H1 (cell line): ENCODE data around the gene YOD1. TPM values are rescaled to one million over a fixed set of nuclear protein-coding genes. Genes with fewer than 3 reads are reported as not detected.

ENCODE experiments used
- CTCF ChIA-PET: fragments of 300-600 bp; sonication (Branson Sonifier 250); formaldehyde crosslinking; loops from one replicate; lab custom pipeline; 2021; ENCODE audit not compliant: partially characterized antibody; lab: Charles Lee
- POLR2A ChIA-PET: fragments of 300-600 bp; sonication (Branson Sonifier 250); formaldehyde crosslinking; loops from one replicate; lab custom pipeline; 2021; ENCODE audit warnings: inconsistent platforms; ENCODE audit not compliant: partially characterized antibody; lab: Charles Lee
- DNase-seq, 2 experiments: peaks; one replicate each; pipeline versions ENCODE4 v3.0.0 to v3.0.0-alpha.2; 2010 to 2022; ENCODE audit warnings: low spot score in 2 of 2, low read depth in 1 of 2, mixed read lengths in 1 of 2
- FAIRE-seq: peaks from 2 replicates; lab custom pipeline; 2011; peaks lifted over from hg19 to GRCh38; lab: Jason Lieb, UNC
- H2AFZ ChIP-seq: 2 replicates; pipeline ENCODE4 v1.8.1; 2012; ENCODE audit warnings: low read length, inconsistent platforms
- H2AK5ac ChIP-seq: 2 replicates; pipeline ENCODE4 v1.6.1; 2013; ENCODE audit warnings: low read depth, low read length
- H2BK120ac ChIP-seq: replicated peaks from 2 replicates; pipeline ENCODE3; 2013; ENCODE audit warnings: low read depth, low read length, inconsistent platforms
- H2BK12ac ChIP-seq: 2 replicates; pipeline ENCODE4 v1.6.1; 2013; ENCODE audit warnings: low read depth, low read length
- H2BK15ac ChIP-seq: 2 replicates; pipeline ENCODE4 v1.6.1; 2013; ENCODE audit warnings: low read length
- H2BK20ac ChIP-seq: 2 replicates; pipeline ENCODE4 v1.6.1; 2013; ENCODE audit warnings: low read length
- H2BK5ac ChIP-seq: 2 replicates; pipeline ENCODE4 v1.6.1; 2013; ENCODE audit warnings: low read depth, low read length
- H3K14ac ChIP-seq: 2 replicates; pipeline ENCODE4 v1.6.1; 2013; ENCODE audit warnings: inconsistent platforms; ENCODE audit not compliant: insufficient read length
- H3K18ac ChIP-seq: 2 replicates; pipeline ENCODE4 v1.6.1; 2013; ENCODE audit warnings: low read length; ENCODE audit errors: extremely low read depth
- H3K23ac ChIP-seq: 2 replicates; pipeline ENCODE4 v1.6.1; 2013; ENCODE audit warnings: inconsistent platforms; ENCODE audit not compliant: insufficient read length
- H3K23me2 ChIP-seq: 2 replicates; pipeline ENCODE4 v1.6.1; 2013; ENCODE audit warnings: low read depth, low read length
- H3K27ac ChIP-seq: 2 replicates; pipeline ENCODE4 v1.6.1; 2011; ENCODE audit warnings: low read depth, low read length, inconsistent platforms
- H3K27me3 ChIP-seq, 4 experiments: replicated peaks in 1 of 4; 1 replicate in 1 of 4; 2 replicates in 3 of 4; pipeline versions ENCODE4 v1.6.1 to v1.8.1; 2011 to 2013; ENCODE audit warnings: low read length in 3 of 4, mild to moderate bottlenecking in 3 of 4, inconsistent platforms in 2 of 4, mixed read lengths in 2 of 4, moderate library complexity in 1 of 4; ENCODE audit not compliant: control insufficient read depth in 3 of 4, insufficient read depth in 3 of 4; ENCODE audit errors: extremely low read depth in 1 of 4
- H3K36me3 ChIP-seq, 4 experiments: 2 replicates each; pipeline versions ENCODE4 v1.6.1 to v1.8.1; 2011 to 2013; ENCODE audit warnings: mild to moderate bottlenecking in 4 of 4, low read length in 3 of 4, moderate library complexity in 2 of 4, control low read depth in 1 of 4, inconsistent platforms in 1 of 4; ENCODE audit not compliant: insufficient read depth in 4 of 4, control insufficient read depth in 2 of 4
- H3K4ac ChIP-seq: replicated peaks from 2 replicates; pipeline ENCODE3; 2013; ENCODE audit warnings: low read length, low read depth, mixed read lengths, inconsistent platforms; ENCODE audit not compliant: insufficient read length
- H3K4me1 ChIP-seq, 4 experiments: replicated peaks in 1 of 4; 1 replicate in 1 of 4; 2 replicates in 3 of 4; pipeline versions ENCODE4 v1.6.1 to v1.8.1; 2011 to 2013; ENCODE audit warnings: low read length in 3 of 4, inconsistent platforms in 2 of 4, mixed read lengths in 1 of 4; ENCODE audit not compliant: insufficient read depth in 4 of 4, control insufficient read depth in 3 of 4
- H3K4me2 ChIP-seq, 2 experiments: 2 replicates each; pipeline versions ENCODE4 v1.6.1 to v1.8.1; 2011 to 2013; ENCODE audit warnings: low read depth in 2 of 2, low read length in 2 of 2, control low read depth in 1 of 2, inconsistent platforms in 1 of 2, mild to moderate bottlenecking in 1 of 2; ENCODE audit not compliant: insufficient read depth in 1 of 2
- H3K4me3 ChIP-seq, 4 experiments: fragments of 200-600, 300-600 bp in 1 of 4; sonication (generic), shearing (Covaris generic), sonication (Bioruptor Twin) in 1 of 4; 2 replicates each; pipeline versions ENCODE4 v1.5.1 to v1.8.1; 2011 to 2016; ENCODE audit warnings: low read length in 4 of 4, low read depth in 3 of 4, control low read depth in 2 of 4, inconsistent platforms in 2 of 4, mild to moderate bottlenecking in 2 of 4, mixed read lengths in 1 of 4, moderate library complexity in 1 of 4; ENCODE audit not compliant: insufficient read depth in 2 of 4; ENCODE audit errors: extremely low read depth in 1 of 4
- H3K56ac ChIP-seq: replicated peaks from 2 replicates; pipeline ENCODE3; 2013; ENCODE audit warnings: low read depth, mild to moderate bottlenecking, mixed read lengths, low read length, inconsistent platforms; ENCODE audit not compliant: insufficient read length
- H3K79me1 ChIP-seq: 2 replicates; pipeline ENCODE4 v1.6.1; 2013; ENCODE audit warnings: low read depth, low read length, control low read depth
- H3K79me2 ChIP-seq, 2 experiments: 2 replicates each; pipeline versions ENCODE4 v1.6.1 to v1.8.1; 2012 to 2013; ENCODE audit warnings: low read length in 2 of 2, mild to moderate bottlenecking in 2 of 2, inconsistent platforms in 1 of 2; ENCODE audit not compliant: insufficient read depth in 2 of 2, control insufficient read depth in 1 of 2
- H3K9ac ChIP-seq, 4 experiments: replicated peaks in 1 of 4; 1 replicate in 1 of 4; 2 replicates in 3 of 4; pipeline versions ENCODE4 v1.6.1 to v1.8.1; 2011 to 2013; ENCODE audit warnings: low read depth in 3 of 4, low read length in 3 of 4, control low read depth in 2 of 4, mild to moderate bottlenecking in 2 of 4, moderate library complexity in 2 of 4, inconsistent platforms in 1 of 4; ENCODE audit errors: extremely low read depth in 1 of 4
- H3K9me3 ChIP-seq, 2 experiments: 2 replicates each; pipeline versions ENCODE4 v1.6.1 to v1.8.1; 2012 to 2013; ENCODE audit warnings: mild to moderate bottlenecking in 2 of 2, moderate library complexity in 2 of 2, control low read depth in 1 of 2, inconsistent platforms in 1 of 2, low read depth in 1 of 2, low read length in 1 of 2, mixed read lengths in 1 of 2; ENCODE audit not compliant: insufficient read depth in 2 of 2
- H4K20me1 ChIP-seq, 2 experiments: replicated peaks in 1 of 2; 2 replicates each; pipeline versions ENCODE3 to v1.8.1; 2011 to 2013; ENCODE audit warnings: inconsistent platforms in 2 of 2, low read length in 2 of 2, mild to moderate bottlenecking in 1 of 2; ENCODE audit not compliant: insufficient read depth in 2 of 2, control insufficient read depth in 1 of 2
- H4K5ac ChIP-seq: 2 replicates; pipeline ENCODE4 v1.6.1; 2013; ENCODE audit warnings: low read length, low read depth, mixed read lengths, inconsistent platforms; ENCODE audit not compliant: insufficient read length
- H4K8ac ChIP-seq: 2 replicates; pipeline ENCODE4 v1.8.0; 2013; ENCODE audit warnings: mild to moderate bottlenecking, moderate library complexity, low read length, inconsistent platforms; ENCODE audit not compliant: insufficient read depth; ENCODE audit errors: extremely low read depth
- H4K91ac ChIP-seq: replicated peaks from 2 replicates; pipeline ENCODE3; 2013; ENCODE audit warnings: low read length, mixed read lengths, inconsistent platforms; ENCODE audit not compliant: insufficient read length
- BCL11A ChIP-seq, 2 experiments: IDR thresholded peaks; one replicate each; pipeline ENCODE4 v1.6.1; 2011; ENCODE audit warnings: low read depth in 2 of 2, low read length in 2 of 2, mild to moderate bottlenecking in 2 of 2
- CHD2 ChIP-seq: IDR thresholded peaks from 2 replicates; pipeline ENCODE4 v1.6.1; 2012; ENCODE audit warnings: low read length, improper control_type of control experiment
- EGR1 ChIP-seq: IDR thresholded peaks from 2 replicates; pipeline ENCODE4 v1.6.1; 2011; ENCODE audit warnings: low read depth, low read length, borderline replicate concordance
- GABPA ChIP-seq: IDR thresholded peaks from 2 replicates; pipeline ENCODE4 v1.6.1; 2011; ENCODE audit warnings: mild to moderate bottlenecking, low read length, moderate library complexity, borderline replicate concordance; ENCODE audit not compliant: insufficient read depth
- NANOG ChIP-seq: IDR thresholded peaks from 2 replicates; pipeline ENCODE4 v1.6.1; 2011; ENCODE audit warnings: low read length, low read depth, mild to moderate bottlenecking, inconsistent platforms; ENCODE audit not compliant: insufficient read depth, poor library complexity, severe bottlenecking
- RAD21 ChIP-seq, 2 experiments: IDR thresholded peaks in 1 of 2; conservative IDR thresholded peaks in 1 of 2; 2 replicates each; pipeline ENCODE4 v1.6.1; 2011; ENCODE audit warnings: low read depth in 2 of 2, low read length in 2 of 2, improper control_type of control experiment in 1 of 2, inconsistent platforms in 1 of 2, mild to moderate bottlenecking in 1 of 2, moderate library complexity in 1 of 2
- RBBP5 ChIP-seq: IDR thresholded peaks from 2 replicates; pipeline ENCODE4 v1.7.1; 2012; ENCODE audit warnings: low read depth, mild to moderate bottlenecking, inconsistent platforms, low read length, moderate library complexity, borderline replicate concordance
- TAF1 ChIP-seq: IDR thresholded peaks from 2 replicates; pipeline ENCODE4 v1.6.1; 2011; ENCODE audit warnings: mild to moderate bottlenecking, low read depth, low read length
- TBP ChIP-seq: IDR thresholded peaks from 2 replicates; pipeline ENCODE4 v1.6.1; 2011; ENCODE audit warnings: low read depth, low read length, improper control_type of control experiment
- WGBS, 2 experiments: shearing (Covaris generic) in 1 of 2; methylation state at CpG; one replicate each; pipeline versions ENCODE4 v1.1.6 to v1.1.7; 2013 to 2015; ENCODE audit warnings: low lambda C conversion rate in 2 of 2, mixed read lengths in 2 of 2, inconsistent platforms in 1 of 2, low coverage in 1 of 2, missing lambda C conversion rate in 1 of 2; ENCODE audit not compliant: insufficient replicate concordance in 2 of 2, insufficient coverage in 1 of 2, insufficient read length in 1 of 2; ENCODE audit errors: extremely low coverage in 1 of 2, missing lambda C conversion rate in 1 of 2; 5-methylcytosine and 5-hydroxymethylcytosine counted together
- polyA plus RNA-seq, 7 experiments: library from polyadenylated mRNA; depleted of rRNA in 3 of 7; stranded (reverse) in 5 of 7; unstranded in 2 of 7; fragments of >200 nt in 5 of 7; fragments of 200-250 nt in 2 of 7; gene quantifications; 1 replicate in 5 of 7; 2 replicates in 1 of 7; 4 replicates in 1 of 7; pipeline versions ENCODE4 v1.2.1 to v1.2.3, GENCODE V29; 2011 to 2013; ENCODE audit warnings: missing spikeins in 2 of 7, mixed read lengths in 2 of 7
- total RNA-seq: library from RNA; stranded (reverse); fragmentation: NEBNext Ultra II Directional; extraction: Animal tissue kit (Norgen Biotek cat#: 25700); gene quantifications from 2 replicates; pipeline ENCODE4 v1.2.1, GENCODE V29; 2021
- TF ChIP-seq, protein P1 (sequence below), 3 experiments: IDR thresholded peaks; 1 replicate in 2 of 3; 2 replicates in 1 of 3; pipeline versions ENCODE4 v1.5.1 to v1.6.1; 2011; ENCODE audit warnings: low read length in 3 of 3, mild to moderate bottlenecking in 3 of 3, inconsistent platforms in 2 of 3, low read depth in 1 of 3, moderate library complexity in 1 of 3; ENCODE audit not compliant: insufficient read depth in 1 of 3; ENCODE audit errors: control extremely low read depth in 1 of 3

The YOD1 gene
- total and polyA plus RNA-seq, 2 of the 8 experiments (the other 6 are each of a cell fraction or from before 2014, with no cell fraction given) = 1.9 to 11.8 TPM

DNA sequence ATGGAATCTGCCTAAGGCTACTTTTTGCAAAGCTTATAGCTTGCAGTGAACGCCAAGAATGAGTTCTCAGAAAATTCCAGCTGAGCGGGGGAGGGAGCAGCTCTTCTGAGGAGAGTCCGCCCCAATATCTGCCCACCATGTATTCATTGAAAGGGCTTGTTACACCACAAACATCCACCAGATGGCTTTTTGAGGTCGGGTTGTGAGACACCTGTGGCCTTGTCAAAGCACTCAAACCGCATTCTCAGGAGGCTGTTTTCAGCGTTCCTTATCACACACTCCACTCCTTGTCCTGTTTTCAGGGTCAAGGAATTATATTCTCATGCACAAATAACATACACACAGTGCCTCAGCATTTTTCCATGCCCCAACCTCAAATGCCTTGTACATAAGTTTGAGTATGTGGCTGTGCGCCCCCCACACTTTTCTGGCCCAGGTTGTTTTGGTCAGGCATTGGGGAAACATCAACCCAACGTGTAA is 33.7 kb upstream of the YOD1 start:
- Histone ChIP-seq H3K4ac (no peak overlapping the region), H3K4me2 (no peak overlapping the region), H3K9ac (no peak overlapping the region), H3K56ac (no peak overlapping the region), H3K23ac (no peak overlapping the region), H2BK20ac (no peak overlapping the region), H3K4me3 (no peak overlapping the region), H2BK120ac (no peak overlapping the region), H2AK5ac (no peak overlapping the region), H3K79me2 (no peaks in the 10 kb centered on the region), H2BK12ac (no peak overlapping the region), H4K8ac (no peak overlapping the region), H3K27ac (no peak overlapping the region), H3K36me3 (no peaks in the 10 kb centered on the region), H3K9me3 (no peaks in the 10 kb centered on the region), H3K18ac (no peak overlapping the region; the same call in 1 of the 2 replicates), H2AFZ (no peak overlapping the region; the same call in 1 of the 2 replicates), H3K14ac (no peak overlapping the region), H4K20me1 (no peaks in the 10 kb centered on the region), H2BK15ac (no peak overlapping the region), H4K5ac (no peak overlapping the region), H2BK5ac (no peak overlapping the region), H3K27me3 (no peaks in the 10 kb centered on the region), H3K23me2 (no peaks in the 10 kb centered on the region), H3K79me1 (no peaks in the 10 kb centered on the region), H4K91ac (no peak overlapping the region), H3K4me1 (peaks cover 0 to 3% (median 0%) of the 10 kb centered on the region in 4 experiments; a peak in 2 of 7 replicates)
- peak; percentile 27 to 57 for DNase-seq
- ChIA-PET CTCF (interaction anchor here (0.5 to 3.8 kb wide), 24 partner anchors 10 to 415 kb away, joined by 3 to 30 read pairs (median 4); partner anchors contain the start of gene PFKFB2), POLR2A (interaction anchor here (2.2 kb wide), 1 partner anchor 237 kb away, joined by 6 read pairs; the partner anchor contains the start of gene CD55)
- 35% methylated on average over 8 of the region's 8 CpGs; no CpG with 5 or more reads in 1 of the 2 experiments for WGBS, 2 experiments
- FAIRE-seq = peak; percentile 92
- 0 out of 2 replicates have a peak, but pooled peaks have one; percentile 24 for TF ChIP-seq EGR1
- TF ChIP-seq RBBP5 = no peak
- peak; percentile 26; the same call in 1 of the 2 replicates for TF ChIP-seq CHD2
- no peak for TF ChIP-seq NANOG
- TF ChIP-seq RAD21 (IDR thresholded peaks at IDR 0.05 in 1 of 2, conservative IDR thresholded peaks at IDR 0.05 in 1 of 2; ENCODE audit: low read depth in 2 of 2, low read length in 2 of 2) = peak; percentile 71 to 74
- no peak for TF ChIP-seq GABPA
- no peak for TF ChIP-seq TAF1
- TF ChIP-seq, protein P1, sequence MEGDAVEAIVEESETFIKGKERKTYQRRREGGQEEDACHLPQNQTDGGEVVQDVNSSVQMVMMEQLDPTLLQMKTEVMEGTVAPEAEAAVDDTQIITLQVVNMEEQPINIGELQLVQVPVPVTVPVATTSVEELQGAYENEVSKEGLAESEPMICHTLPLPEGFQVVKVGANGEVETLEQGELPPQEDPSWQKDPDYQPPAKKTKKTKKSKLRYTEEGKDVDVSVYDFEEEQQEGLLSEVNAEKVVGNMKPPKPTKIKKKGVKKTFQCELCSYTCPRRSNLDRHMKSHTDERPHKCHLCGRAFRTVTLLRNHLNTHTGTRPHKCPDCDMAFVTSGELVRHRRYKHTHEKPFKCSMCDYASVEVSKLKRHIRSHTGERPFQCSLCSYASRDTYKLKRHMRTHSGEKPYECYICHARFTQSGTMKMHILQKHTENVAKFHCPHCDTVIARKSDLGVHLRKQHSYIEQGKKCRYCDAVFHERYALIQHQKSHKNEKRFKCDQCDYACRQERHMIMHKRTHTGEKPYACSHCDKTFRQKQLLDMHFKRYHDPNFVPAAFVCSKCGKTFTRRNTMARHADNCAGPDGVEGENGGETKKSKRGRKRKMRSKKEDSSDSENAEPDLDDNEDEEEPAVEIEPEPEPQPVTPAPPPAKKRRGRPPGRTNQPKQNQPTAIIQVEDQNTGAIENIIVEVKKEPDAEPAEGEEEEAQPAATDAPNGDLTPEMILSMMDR (IDR thresholded peaks at IDR 0.05; ENCODE audit: control extremely low read depth in 1 of 3, insufficient read depth in 1 of 3, low read depth in 1 of 3, low read length in 3 of 3) = peak; percentile 39 to 72 (median 71)
- TF ChIP-seq TBP = no peak; the same call in 1 of the 2 replicates
- TF ChIP-seq BCL11A (IDR thresholded peaks at IDR 0.05; ENCODE audit: low read depth in 2 of 2, low read length in 2 of 2) = no peak
